ENCODE data around the gene SPA17.

Gene SPA17

DNA sequence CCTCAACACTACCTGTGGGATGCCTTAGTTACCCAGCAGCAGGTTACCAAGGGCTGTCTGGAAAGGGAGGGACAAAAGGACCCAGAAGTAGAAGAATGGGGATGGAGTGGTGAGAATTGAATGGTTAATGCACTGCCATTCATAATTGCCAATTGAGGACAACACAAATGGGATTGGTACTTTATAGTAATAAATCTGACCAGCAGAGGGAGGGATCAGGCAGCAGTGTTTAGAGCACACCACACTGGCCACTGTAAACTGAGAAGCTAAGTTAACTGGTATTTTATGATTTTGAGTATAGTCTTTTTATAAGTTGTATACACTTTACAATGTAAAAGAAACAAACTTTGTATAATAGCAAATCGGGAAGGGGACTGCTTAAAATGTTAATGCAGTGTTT is 40.3 kb upstream of the SPA17 start:
- Histone ChIP-seq H3K4me2 (no peak overlapping the region), H3K4me1 (ENCODE audit: low read depth, poor library complexity, severe bottlenecking) (no peaks in the 10 kb centered on the region), H3K36me3 (ENCODE audit: insufficient read depth) (no peaks in the 10 kb centered on the region), H3K9ac (no peak overlapping the region), H3K4me3 (IDR thresholded peaks at IDR 0.05; ENCODE audit: insufficient read depth, low read depth, low read length) (no peak overlapping the region), H3K27ac (no peak overlapping the region), H3K27me3 (ENCODE audit: insufficient read depth, low read depth) (no peaks in the 10 kb centered on the region), H2AFZ (ENCODE audit: low read depth) (no peak overlapping the region), H4K20me1 (ENCODE audit: insufficient read depth) (no peaks in the 10 kb centered on the region), H3K79me2 (ENCODE audit: insufficient read depth, low read depth) (no peaks in the 10 kb centered on the region)
- TF ChIP-seq, protein P1, sequence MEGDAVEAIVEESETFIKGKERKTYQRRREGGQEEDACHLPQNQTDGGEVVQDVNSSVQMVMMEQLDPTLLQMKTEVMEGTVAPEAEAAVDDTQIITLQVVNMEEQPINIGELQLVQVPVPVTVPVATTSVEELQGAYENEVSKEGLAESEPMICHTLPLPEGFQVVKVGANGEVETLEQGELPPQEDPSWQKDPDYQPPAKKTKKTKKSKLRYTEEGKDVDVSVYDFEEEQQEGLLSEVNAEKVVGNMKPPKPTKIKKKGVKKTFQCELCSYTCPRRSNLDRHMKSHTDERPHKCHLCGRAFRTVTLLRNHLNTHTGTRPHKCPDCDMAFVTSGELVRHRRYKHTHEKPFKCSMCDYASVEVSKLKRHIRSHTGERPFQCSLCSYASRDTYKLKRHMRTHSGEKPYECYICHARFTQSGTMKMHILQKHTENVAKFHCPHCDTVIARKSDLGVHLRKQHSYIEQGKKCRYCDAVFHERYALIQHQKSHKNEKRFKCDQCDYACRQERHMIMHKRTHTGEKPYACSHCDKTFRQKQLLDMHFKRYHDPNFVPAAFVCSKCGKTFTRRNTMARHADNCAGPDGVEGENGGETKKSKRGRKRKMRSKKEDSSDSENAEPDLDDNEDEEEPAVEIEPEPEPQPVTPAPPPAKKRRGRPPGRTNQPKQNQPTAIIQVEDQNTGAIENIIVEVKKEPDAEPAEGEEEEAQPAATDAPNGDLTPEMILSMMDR (conservative IDR thresholded peaks at IDR 0.05; ENCODE audit: low read depth, low read length): peak; percentile 42; the same call in 1 of the 2 replicates

DNA sequence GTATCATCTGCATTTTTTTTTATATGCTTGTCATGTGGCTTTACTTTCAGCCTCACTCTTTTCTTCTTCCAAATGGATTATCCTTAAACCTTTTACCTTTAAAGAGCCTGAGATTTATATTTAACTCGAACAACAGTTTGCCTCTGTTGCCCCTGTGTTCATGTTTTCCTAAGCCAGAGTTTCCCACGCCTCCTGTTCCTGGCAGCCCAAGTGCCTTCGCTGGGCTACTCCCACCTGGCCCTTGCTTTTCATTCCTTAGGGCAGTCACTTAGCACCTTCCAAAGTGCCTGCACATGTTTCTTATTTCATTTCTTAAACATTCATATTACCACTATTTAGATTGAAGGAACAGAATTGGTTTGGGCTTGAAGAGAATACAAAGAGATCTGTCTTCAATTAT is 37.8 kb upstream of the SPA17 start:
- Histone ChIP-seq H4K20me1 (ENCODE audit: insufficient read depth) (no peaks in the 10 kb centered on the region), H3K4me2 (no peak overlapping the region), H3K4me3 (IDR thresholded peaks at IDR 0.05; ENCODE audit: insufficient read depth, low read depth, low read length) (no peak overlapping the region), H3K36me3 (ENCODE audit: insufficient read depth) (no peaks in the 10 kb centered on the region), H2AFZ (ENCODE audit: low read depth) (no peak overlapping the region), H3K27me3 (ENCODE audit: insufficient read depth, low read depth) (no peaks in the 10 kb centered on the region), H3K79me2 (ENCODE audit: insufficient read depth, low read depth) (no peaks in the 10 kb centered on the region), H3K27ac (no peak overlapping the region), H3K9ac (no peak overlapping the region), H3K4me1 (ENCODE audit: low read depth, poor library complexity, severe bottlenecking) (no peaks in the 10 kb centered on the region)
- TF ChIP-seq, protein P1 (conservative IDR thresholded peaks at IDR 0.05; ENCODE audit: low read depth, low read length): no peak

DNA sequence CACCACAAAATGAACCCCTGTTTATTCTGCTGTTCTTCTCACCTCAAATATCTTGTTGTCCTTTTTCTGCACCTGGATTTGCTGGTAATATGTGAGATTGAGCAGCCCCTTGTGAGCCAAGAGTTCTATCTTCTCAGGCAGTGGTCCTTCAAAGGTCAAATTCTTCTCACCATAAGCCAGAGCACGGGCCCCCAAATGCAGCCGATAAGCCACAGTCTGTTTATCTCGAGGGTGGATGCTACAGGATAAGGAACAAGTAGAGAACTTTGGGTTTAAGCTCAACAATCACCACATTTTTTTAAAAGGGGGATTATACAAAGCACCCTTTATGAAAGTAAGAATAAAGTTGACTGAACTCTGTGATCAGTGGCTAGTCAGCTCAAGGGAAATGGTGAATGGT is 35.2 kb upstream of the SPA17 start:
- H3K27ac ChIP-seq: no peak overlapping the region
- no peaks in the 10 kb centered on the region for H3K4me1 ChIP-seq (ENCODE audit: low read depth, poor library complexity, severe bottlenecking)
- no peaks in the 10 kb centered on the region for H3K27me3 ChIP-seq (ENCODE audit: insufficient read depth, low read depth)
- no peaks in the 10 kb centered on the region for H4K20me1 ChIP-seq (ENCODE audit: insufficient read depth)
- H3K36me3 ChIP-seq (ENCODE audit: insufficient read depth): no peaks in the 10 kb centered on the region
- H3K4me3 ChIP-seq (IDR thresholded peaks at IDR 0.05; ENCODE audit: insufficient read depth, low read depth, low read length): no peak overlapping the region
- H2AFZ ChIP-seq (ENCODE audit: low read depth): no peak overlapping the region
- H3K4me2 ChIP-seq: no peak overlapping the region
- no peaks in the 10 kb centered on the region for H3K79me2 ChIP-seq (ENCODE audit: insufficient read depth, low read depth)
- H3K9ac ChIP-seq: no peak overlapping the region
- TF ChIP-seq, protein P1 (conservative IDR thresholded peaks at IDR 0.05; ENCODE audit: low read depth, low read length): no peak

DNA sequence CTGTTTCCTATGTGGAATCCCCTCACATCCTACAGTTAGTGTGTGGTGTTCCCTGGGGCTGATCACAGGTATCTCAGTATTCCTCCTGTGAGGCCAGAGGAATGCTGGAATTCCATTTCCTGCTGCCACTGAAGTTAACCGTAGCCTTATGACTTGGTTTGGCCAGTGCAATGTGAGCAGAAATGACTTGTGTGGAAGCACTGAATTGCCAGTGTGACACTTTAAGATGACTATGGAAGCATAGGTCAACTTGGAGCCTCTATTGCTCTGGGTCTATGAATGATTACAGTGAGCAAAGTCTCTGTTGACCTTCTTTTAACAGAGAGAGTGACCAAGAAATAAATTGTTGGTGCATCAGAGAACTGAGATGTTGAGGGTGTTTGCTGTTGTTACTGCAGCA is 34.5 kb upstream of the SPA17 start:
- H3K4me3 ChIP-seq (IDR thresholded peaks at IDR 0.05; ENCODE audit: insufficient read depth, low read depth, low read length): no peak overlapping the region
- H3K36me3 ChIP-seq (ENCODE audit: insufficient read depth): no peaks in the 10 kb centered on the region
- H3K27me3 ChIP-seq (ENCODE audit: insufficient read depth, low read depth): no peaks in the 10 kb centered on the region
- H4K20me1 ChIP-seq (ENCODE audit: insufficient read depth): no peaks in the 10 kb centered on the region
- H2AFZ ChIP-seq (ENCODE audit: low read depth): no peak overlapping the region
- no peak overlapping the region for H3K27ac ChIP-seq
- no peaks in the 10 kb centered on the region for H3K79me2 ChIP-seq (ENCODE audit: insufficient read depth, low read depth)
- peaks cover 4% of the 10 kb centered on the region for H3K4me1 ChIP-seq (ENCODE audit: low read depth, poor library complexity, severe bottlenecking)
- no peak overlapping the region for H3K9ac ChIP-seq
- no peak overlapping the region for H3K4me2 ChIP-seq
- TF ChIP-seq, protein P1 (conservative IDR thresholded peaks at IDR 0.05; ENCODE audit: low read depth, low read length): no peak
